ENCODE data around the gene LRMDA.

Gene LRMDA

DNA sequence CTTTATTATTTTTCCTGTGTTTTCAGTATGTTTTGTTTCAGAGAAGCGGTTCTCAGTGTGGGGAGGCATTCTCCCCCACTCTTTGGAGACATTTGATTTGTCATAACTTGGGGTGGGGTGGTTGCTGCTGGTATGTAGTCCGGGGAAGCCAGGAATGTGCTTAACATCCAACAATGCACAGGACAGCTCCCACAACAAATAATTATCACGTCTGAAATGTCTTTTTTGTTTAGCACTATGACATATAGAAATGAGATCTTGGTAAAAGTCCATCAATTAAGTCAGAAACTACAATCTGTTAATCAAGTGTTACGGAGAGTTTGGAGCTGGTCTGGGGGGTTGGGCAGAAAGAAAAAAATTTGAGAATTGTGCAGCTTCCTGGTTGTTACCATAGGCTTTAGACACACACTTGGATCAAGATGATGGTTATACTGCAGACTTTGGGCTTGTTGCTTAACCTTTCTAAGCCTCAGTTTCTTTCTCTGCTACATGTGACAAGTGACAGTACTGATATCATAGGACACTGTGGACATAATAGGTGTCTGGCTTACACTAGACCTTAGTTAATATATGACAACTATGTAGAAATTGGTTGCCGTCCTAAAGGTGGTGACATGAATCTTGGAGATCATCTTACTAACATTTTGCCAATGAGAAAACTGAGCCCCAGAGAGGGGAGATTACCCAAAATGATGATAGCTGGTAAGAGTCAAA lies 113.7 kb downstream of the LRMDA start:
- DNase-seq = no peak

DNA sequence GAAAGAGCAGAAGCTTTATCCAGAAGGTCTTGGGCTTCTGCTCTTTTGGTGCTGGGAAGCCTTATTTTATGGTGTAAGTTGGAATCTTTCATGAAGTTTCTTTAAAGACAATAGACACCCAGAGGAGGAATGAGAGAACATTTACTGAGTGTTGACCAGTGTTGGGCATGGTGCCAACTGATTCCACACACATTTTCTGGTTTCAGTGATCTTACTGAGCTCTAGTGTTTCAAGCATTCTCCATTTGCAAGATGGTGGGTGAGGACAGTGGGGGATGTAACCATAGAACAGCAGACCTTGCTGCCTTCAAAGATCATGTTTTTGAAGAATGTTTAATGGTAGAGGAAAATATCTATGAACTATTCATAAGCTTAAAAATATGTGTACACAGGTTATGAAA lies 114.6 kb downstream of the LRMDA start:
- no peak for DNase-seq

DNA sequence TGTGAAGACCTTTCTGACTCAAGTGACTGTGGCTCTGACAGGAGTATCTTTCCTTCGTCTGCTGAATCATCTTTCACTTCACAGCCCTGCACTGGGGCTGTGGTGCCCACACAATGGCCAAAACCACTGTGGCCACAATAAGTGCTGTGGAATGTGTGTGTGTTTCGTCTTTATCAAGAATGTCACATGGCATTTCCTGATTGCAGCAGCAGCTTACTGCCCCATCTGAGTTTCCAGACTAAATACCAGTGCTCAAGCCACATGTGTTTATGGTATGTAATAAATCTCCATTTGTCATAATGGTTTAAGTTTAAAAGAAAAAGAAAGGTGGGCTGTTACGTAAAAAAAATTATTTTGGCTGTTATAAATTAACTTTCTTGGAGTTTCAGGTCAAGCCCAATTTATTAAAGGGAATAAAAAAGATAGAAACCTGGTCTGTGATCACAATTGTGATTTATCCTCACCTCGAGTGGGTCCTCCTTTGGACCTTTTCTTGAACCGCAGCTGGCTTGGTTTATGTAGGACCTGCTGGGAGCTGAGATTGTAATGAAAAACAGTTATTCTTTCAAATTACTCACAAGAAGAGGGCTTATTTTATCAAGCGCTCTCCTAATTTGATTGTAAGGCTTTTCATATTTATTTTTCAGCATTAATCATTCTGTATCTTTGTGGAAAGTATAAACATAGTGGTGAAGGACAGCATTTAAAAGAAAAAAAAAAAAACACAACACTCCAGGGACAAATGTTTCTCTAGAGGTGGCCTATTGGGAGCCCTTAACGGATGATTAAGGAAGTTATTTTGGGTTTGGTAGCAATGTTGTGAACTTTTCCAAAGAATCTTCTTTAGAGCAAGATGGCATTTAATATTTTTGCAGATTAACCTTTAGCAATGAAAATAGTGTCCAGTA lies 116.2 kb downstream of the LRMDA start:
- DNase-seq = no peak

DNA sequence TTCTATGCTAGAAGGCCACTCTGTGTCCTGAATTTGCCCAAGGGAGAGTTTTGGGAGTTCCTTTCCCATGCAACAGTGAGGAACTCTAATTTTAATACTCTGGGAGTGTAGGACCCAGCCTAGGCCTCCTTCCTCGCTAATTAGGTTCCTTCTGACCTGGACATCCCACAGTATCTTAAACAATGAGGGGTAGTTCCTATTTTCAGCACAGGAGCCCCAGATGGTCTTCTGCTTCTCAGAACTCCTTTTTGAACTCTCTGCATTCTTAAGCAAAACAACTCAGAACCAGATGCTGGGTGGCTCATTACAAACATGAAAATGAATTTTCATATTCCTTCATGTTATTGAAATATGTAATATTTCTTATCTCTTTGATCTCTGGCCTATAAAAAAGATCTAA lies 116.9 kb downstream of the LRMDA start:
- no peak for DNase-seq

DNA sequence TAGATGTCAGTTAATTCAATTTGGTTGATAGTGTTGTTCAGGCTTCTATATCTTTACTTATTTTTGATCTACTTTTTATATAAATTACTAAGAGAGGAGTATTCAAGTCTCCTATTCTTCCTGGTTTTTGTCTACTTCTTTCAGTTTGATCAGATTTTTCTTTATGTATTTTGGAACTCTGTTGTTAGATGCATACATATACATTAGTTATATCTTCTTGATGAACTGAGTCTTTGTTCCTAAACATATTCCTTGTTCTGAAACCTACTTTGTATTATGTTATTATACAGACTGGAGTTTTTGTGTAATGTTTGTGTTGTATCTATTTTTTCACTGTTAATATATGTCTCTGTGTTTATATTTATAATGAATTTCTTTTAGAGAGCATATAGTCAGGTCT lies 118.8 kb downstream of the LRMDA start:
- DNase-seq = no peak

DNA sequence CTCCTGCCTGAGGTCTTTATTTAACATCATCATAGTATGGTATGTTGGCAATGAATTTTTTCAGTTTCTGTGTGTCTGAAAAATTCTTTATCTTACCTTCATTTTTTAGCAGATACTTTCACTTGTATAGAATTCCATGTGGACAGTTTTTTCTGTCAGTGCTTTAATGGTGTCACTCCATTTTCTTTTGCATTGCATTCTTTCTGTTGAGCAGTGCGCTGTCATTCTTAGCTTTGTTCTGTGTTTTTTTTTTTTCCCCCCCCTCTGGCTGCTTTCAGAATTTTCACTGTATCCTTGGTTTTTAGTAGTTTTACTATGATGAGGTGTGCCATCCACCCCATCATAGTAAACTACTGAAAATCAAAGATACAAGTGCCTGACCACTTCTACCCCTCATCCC lies 120.7 kb downstream of the LRMDA start:
- DNase-seq = no peak

DNA sequence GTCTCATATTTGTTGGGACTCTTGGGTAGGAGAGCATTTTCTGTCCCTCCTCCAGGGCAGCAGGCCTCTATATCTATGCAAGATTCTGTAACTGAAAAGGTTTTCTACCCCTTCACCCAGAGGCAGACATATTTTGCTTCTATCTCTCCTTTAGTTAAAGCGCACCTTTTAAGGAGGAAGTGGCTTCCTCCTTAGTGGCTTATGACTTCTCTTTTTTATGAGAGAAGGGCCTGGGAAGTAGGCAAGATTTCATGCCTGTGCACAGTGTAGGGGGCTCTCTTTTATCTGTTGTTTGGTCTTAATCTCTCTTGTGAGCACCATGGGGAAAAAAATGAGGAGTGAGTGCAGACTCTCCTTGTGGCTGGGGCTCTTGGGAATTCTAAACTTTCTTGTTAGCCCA lies 122.1 kb downstream of the LRMDA start:
- no peak for DNase-seq

DNA sequence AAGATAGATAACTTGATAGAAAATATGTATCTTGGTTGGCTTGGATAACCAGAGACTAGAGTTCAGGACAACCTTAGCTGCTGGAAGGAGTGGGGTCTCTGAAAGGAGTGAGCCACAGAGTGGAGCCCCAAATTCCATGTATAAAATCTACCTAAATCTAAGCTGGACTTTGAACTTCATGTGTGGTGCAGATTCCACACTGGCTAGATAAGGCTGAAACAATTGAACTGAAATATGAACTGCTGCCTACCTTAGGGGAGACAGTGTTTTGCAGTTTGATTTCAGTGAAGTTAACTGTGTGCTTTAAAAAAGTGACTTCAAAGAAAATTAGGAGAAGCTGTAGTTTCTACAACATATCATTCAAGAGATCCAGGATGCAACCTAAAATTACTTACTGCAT lies 123.9 kb downstream of the LRMDA start:
- DNase-seq = no peak

DNA sequence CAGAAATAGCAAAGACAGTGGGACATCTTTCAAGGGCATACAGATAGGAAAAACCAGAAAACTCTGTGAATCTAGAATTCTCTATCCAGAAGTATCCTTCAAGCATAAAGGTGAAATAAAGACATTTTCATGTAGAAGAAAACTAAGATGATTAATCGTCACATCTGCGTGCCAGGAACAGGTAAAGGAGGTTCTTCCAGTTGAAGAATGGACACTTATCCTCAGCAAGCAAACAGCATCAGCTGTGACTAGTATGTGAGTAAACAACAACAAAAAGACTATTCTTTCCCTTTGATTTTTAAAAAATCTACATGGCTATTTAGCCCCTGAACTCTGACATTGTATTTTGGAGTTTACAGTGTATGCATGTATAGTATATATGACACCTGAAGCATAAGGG lies 124.9 kb downstream of the LRMDA start:
- no peak for DNase-seq

DNA sequence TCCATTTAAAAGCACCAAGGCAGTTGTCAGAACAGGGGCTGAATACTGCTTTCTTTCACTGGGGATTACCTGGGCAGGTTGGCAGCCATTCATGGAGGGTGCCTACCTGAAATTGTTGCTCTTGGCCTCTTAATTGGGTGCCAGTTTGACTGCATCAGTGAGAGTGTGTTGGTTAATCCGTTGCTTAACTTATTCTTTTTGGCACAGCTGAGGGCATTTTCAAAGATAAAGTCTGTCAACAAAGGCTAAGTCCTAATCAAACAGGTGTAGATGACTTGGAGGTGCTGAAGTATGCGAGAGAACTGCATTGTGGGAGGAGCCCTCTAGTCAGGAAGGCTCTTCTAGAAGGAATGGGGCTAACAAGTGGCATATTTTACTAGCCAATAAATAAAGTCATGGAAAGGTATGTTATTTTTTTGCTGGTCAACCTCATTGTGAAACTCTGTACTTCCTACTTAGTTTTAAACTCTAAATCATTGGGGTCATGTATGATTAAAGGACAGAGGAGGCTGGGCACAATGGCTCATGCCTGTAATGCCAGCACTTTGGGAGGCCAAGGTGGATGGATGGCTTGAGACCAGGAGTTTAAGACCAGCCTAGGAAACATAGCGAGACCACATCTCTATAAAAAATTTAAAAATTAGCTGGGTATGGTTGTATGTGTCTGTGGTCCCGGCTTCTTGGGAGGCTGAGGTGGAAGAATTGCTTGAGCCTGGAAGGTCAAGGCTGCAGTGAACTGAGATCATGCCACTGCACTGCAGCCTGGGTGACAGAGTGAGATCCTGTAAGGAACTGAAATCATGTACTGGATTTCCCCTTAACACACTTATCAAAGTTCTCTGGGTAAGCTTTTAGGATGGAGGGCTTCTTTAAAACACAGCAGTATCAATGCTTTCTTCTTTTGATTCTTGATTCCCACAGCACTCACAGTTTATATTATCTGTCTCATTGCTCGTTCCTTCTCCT lies 134.1 kb downstream of the LRMDA start:
- DNase-seq = no peak

DNA sequence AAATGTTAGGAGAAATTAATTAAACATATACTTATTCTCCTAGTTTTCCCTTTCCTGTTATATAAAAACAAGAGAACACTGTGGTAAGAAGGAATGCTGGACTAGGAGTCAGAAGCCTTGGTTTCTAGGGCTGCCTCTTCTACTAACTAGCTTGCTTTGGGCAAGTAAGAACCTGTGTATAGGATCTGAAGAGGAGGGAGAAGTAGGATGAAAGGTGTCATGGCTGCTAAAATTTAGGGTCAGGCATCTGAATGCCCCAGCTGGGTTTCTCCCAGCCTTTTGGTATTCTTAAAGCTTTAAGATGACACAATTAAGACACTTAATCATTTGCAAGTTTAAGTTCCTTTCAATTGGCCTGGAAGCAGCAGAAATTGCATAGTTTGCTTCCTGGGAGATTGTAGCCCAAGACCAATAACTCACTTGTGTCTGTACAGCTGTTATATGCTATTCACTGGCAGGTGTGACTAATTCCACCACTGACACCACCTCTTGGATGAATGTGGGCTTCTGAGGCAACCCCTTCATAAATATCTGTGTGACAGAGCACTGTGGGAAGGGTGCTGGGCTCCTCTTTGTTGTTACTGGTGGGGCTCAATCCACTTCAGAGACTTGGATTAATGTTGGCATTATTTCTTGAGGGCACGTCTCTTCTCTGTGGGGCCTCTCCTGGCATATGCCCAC lies 137.2 kb downstream of the LRMDA start:
- no peak for DNase-seq

DNA sequence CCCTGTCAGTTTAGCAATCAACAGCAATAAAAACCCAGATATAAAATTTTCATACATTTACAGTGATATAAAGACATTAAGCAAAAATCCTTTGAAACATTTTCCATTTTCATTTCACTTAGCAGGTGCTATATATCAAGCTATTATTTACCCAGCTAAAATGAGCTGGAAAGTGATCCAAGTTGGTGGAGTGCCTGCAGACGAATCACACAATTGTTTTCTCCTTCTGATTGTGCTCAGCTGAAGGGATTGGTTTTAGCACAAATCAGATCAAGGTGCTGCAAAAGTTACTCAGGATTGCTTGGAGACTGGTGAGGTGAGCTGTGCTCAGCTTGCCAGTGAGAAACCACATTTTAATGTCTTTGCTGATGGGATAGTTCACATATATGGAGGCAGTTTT lies 138.1 kb downstream of the LRMDA start:
- no peak for DNase-seq

DNA sequence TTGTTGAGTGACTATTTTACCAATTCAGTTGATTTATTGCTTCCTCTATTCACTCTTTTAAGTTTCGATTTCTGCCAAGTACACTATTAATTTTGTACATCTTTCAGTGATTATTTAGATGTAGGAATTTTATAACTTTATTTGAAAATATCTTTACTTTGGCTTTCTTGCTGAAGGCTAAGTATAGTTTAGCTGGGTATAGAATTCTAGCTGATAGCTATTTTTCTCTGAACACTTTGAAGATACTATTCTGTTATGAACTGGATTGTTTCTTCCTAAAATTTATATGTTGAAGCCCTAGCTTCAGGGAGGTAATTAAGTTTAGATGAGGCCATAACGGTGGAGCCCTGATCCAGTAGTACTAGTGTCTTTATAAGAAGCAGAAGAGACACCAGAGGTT lies 141.1 kb downstream of the LRMDA start:
- DNase-seq = no peak

DNA sequence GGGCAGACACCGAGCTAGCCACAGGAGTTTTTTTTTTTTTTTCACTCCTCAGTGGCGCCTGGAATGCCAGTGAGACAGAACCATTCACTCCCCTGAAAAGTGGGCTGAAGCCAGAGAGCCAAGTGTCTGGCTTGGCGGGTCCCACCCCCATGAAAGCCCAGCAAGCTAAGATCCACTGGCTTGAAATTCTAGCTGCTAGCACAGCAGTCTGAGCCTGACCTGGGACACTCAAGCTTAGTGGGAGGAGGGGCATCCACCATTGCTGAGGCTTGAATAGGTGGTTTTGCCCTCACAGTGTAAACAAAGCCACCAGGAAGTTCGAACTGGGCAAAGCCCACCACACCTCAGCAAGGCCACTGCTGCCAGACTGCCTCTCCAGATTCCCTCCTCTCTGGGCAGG lies 144.5 kb downstream of the LRMDA start:
- DNase-seq = no peak

DNA sequence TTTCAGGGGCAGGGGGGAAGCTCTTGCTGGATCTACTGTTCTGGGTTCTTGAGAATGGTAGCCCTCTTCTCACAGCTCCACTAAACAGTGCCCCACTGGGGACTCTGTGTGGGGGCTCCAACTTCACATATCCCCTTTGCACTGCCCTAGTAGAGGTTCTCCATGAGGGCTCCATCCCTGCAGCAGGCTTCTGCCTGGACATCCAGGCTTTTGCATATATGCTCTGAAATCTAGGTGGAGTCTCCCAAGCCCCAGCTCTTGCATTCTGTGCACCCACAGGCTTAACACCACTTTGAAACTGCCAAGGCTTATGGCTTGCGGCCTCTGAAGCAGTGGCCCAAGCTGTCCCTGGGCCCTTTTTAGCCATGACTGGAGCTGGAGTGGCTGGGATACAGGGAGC lies 150.7 kb downstream of the LRMDA start:
- no peak for DNase-seq

DNA sequence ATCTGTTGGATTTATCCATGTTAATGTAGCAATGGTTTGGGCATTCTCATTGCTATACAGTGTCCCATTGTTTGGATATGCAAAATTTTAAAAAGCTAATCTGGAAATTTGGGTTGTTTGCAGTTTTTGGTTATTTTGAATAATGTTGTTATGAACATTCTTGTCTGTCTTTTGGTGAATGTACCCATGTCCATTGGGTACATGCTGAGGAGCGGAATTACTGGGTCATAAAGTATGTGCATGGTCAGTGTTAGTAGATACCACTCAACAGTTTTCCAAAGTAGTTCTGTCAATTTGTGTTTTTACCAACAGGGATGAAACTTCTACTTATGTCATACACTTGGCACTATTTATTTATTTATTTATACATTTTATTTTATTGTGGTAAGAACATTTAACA lies 153.9 kb downstream of the LRMDA start:
- no peak for DNase-seq

DNA sequence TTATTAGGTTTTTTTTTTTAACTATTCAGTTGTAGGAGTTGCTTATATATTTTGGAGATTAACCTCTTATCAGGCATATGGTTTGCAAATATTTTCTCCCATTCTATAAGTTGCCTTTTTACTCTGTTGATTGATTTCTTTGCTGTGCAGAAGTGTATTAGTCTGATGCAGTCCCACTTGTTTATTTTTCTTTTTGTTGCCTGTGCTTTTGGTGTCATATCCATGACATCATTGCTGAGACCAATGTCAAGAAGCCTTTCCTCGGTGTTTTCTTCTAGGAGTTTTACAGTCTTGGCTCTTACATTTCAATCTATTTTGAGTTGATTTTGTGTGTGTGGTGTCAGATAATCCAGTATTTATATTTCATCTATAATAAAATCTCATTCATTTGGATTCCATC lies 155.4 kb downstream of the LRMDA start:
- DNase-seq = no peak

DNA sequence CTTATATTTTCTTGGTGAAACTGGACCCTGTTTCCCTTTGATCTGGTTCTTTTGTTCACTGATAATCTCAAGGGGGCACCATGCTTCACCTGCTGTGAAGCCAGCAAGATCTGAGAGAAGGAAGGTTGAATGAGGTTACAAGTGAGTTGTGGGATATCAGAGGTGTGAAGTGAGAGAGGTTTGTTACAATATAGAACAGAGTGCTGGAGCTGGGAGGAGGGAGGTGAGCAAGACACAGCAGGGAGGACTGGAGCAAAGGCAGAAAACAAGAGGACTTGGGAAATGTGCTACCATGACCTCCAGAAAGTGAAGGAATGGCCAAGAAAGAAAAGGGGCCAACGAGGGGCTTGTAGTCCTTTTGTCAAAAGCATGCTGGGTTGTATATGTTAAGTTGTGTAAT lies 156.6 kb downstream of the LRMDA start:
- no peak for DNase-seq

DNA sequence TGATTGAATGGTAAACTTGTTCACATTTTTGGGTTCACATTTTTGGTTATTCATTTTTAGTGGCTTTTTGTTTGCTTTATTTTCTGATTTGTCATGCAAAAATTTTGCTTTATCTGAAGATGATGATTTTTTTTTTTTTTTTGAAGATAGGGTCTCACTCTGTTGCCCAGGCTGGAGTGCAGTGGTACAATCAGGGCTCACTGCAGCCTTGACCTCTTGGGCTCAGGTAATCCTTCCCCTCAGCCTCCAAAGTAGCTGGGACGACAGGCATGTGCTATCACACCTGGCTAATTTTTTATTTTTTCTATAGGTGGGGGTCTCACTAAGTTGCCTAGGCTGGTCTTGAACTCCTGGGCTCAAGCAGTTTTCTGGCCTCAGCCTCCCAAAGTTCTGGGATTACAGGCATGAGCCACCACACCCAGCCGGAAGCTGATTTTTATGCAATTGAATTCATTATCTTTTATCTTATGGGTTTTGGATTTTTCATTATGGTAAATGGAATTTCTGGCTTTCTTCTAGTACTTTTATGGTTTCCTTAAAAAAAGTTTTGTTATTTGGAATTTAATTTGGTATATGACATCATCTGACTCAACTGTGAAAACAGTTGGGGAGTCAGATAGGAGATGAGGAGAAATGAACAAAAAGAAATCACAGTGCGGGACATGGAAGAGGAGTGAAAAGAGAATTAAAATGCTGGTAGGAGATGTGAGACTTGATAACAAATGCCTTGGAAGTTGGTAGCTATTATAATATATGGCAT lies 158.7 kb downstream of the LRMDA start:
- no peak for DNase-seq

DNA sequence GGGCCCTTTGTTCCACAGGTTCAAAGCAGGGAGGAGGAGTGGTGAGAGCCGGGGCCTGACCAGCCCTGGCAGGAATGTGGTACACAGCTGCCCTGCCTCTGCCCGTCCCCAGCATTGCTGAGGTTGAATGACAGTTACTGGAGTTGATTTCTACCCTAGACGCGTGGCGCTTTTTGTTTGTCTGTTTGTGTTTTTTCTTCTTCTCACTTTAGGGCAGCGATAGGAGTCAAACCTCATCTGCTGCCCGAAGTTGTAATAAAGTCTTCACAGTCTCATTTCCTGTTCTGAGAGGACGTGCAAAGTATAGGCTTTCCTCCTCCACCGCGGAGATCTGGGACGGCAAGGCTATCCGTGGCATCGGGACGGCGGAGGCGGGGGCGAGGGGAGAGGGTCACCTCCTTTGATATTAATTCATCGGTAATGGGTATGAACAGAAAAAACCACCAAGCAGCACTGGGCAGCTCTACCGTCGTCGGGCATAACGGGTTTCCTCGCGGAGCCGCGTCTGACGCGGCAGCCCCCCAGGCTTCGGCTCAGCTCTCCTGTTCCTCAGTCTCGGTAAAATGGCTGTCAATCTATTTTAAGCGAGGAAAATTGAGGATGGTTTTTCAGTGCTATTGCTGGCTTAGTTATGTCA lies 160.8 kb downstream of the LRMDA start:
- DNase-seq = no peak
